HepG2 (cell line): ENCODE data around the gene GRIN2C. TPM values are rescaled to one million over a fixed set of nuclear protein-coding genes. Genes with fewer than 3 reads are reported as not detected.
A peak's percentile ranks its signal among the peaks of the same experiment; 100 is the strongest.

Experiments
- FOXK1 ChIP-seq: sonication (generic); formaldehyde crosslinking; IDR thresholded peaks from 2 replicates; pipeline ENCODE4 v1.4.0; 2020; ENCODE audit warnings: low read depth, missing genetic modification reagents, borderline replicate concordance
- HNF4G ChIP-seq, 2 experiments: sonication (generic) in 1 of 2; formaldehyde crosslinking in 1 of 2; IDR thresholded peaks; 2 replicates each; pipeline versions ENCODE4 v1.4.0 to v1.6.1; 2011 to 2020; ENCODE audit warnings: borderline replicate concordance in 2 of 2, low read depth in 2 of 2, mild to moderate bottlenecking in 2 of 2, low read length in 1 of 2, missing genetic modification reagents in 1 of 2, moderate library complexity in 1 of 2
- KAT2B ChIP-seq: fragments of 150-350 bp; IDR thresholded peaks from 2 replicates; pipeline ENCODE4 v1.6.1; 2014; ENCODE audit warnings: low read depth, low read length, borderline replicate concordance
- KAT7 ChIP-seq: IDR thresholded peaks from 2 replicates; pipeline ENCODE4 v1.6.1; 2018; ENCODE audit warnings: borderline replicate concordance, missing compliant biosample characterization
- MEF2D ChIP-seq: sonication (generic); formaldehyde crosslinking; IDR thresholded peaks from 2 replicates; pipeline ENCODE4 v1.5.1; 2020; ENCODE audit warnings: mild to moderate bottlenecking, missing genetic modification reagents
- PLRG1 ChIP-seq: fragments of 450-650 bp; conservative IDR thresholded peaks from 2 replicates; pipeline ENCODE4 v1.6.1; 2016
- RBM39 ChIP-seq: fragments of 200-400 bp; formaldehyde crosslinking; IDR thresholded peaks from one replicate; pipeline ENCODE4 v1.6.1; 2018; ENCODE audit warnings: antibody characterized with exemption, mild to moderate bottlenecking, low read depth, low read length; ENCODE audit not compliant: poor library complexity, severe bottlenecking
- SMAD3 ChIP-seq: sonication (generic); formaldehyde crosslinking; IDR thresholded peaks from 2 replicates; pipeline ENCODE4 v1.4.0; 2020; ENCODE audit warnings: missing genetic modification reagents
- SNAI1 ChIP-seq: sonication (generic); formaldehyde crosslinking; IDR thresholded peaks from 2 replicates; pipeline ENCODE4 v1.5.0; 2020; ENCODE audit warnings: mild to moderate bottlenecking, missing genetic modification reagents, borderline replicate concordance
- SOX5 ChIP-seq: IDR thresholded peaks from 2 replicates; pipeline ENCODE4 v1.6.1; 2016; ENCODE audit warnings: borderline replicate concordance
- ZNF264 ChIP-seq: sonication (generic); formaldehyde crosslinking; IDR thresholded peaks from 2 replicates; pipeline ENCODE4 v1.4.0; 2020; ENCODE audit warnings: missing genetic modification reagents
- polyA plus RNA-seq, 8 experiments: library from polyadenylated mRNA; depleted of rRNA in 3 of 8; stranded (reverse) in 7 of 8; unstranded in 1 of 8; fragments of >200 nt; fragmentation: Illumina TruSeq in 4 of 8; extraction: Trizol in 4 of 8; gene quantifications; 2 replicates each; pipeline versions ENCODE4 v1.2.1 to v1.2.3, GENCODE V29; 2011 to 2016; ENCODE audit warnings: low read depth in 4 of 8, missing spikeins in 1 of 8, mixed read lengths in 1 of 8; ENCODE audit not compliant: insufficient read depth in 1 of 8
- total RNA-seq, 5 experiments: library from RNA; depleted of rRNA; stranded (reverse); fragments of >200 nt; fragmentation: Illumina TruSeq; extraction: Trizol; gene quantifications; 2 replicates each; pipeline ENCODE4 v1.2.3, GENCODE V29; 2016; ENCODE audit warnings: low read depth in 1 of 5
- TF ChIP-seq, protein P1 (sequence below): sonication (generic); formaldehyde crosslinking; IDR thresholded peaks from 2 replicates; pipeline ENCODE4 v1.4.0; 2020; ENCODE audit warnings: missing genetic modification reagents
- TF ChIP-seq, protein P2 (sequence below): sonication (generic); formaldehyde crosslinking; IDR thresholded peaks from 2 replicates; pipeline ENCODE4 v1.4.0; 2020; ENCODE audit warnings: mild to moderate bottlenecking, missing genetic modification reagents
- TF ChIP-seq, protein P3 (sequence below): sonication (generic); formaldehyde crosslinking; IDR thresholded peaks from 2 replicates; pipeline ENCODE4 v1.5.0; 2020; ENCODE audit warnings: mild to moderate bottlenecking, missing genetic modification reagents

The GRIN2C gene
- total and polyA plus RNA-seq, 2 of the 13 experiments (the other 11 are each of a cell fraction or from before 2014, with no cell fraction given), result 0.03 to 0.11 TPM

DNA sequence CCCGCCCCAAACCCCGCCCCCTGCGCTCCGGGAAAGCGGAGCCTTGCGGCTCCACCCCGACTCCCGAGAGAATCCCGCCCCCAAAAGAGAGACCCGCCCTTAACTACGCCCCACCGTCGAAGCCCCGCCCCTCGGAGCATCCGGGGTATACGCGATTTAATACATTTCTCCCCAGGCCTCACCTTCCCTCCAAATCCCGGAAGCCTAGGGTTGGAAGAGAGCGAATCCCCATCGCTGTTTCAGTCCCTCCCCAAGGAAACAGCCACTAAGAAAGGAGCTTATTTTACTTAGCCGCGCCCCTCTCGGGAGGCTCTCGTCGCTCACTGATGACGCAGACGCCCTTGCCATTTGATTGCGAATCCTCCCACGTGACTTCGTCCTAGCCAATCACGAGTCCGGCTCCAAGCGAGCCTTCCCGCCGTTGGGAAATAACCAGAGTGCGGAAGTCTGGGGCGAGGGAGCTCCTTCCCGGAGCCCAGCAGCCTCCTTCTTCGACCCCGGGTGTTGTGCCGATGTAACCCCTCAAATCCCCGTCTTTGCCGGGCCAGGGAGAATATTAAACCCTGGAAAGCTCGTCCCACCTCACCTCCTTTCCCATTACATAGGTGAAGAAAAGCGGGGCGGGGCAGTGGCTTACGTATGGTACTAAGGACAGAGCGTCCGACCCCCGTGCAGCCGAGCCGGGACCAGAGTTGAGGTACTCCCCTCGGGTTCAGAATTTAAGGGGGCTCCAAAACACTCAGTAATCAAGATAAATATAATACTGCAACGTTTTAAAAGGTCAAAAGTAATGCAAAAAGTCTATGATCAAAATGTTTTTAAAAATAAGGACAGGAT lies 13.6 kb upstream of the GRIN2C start (continued):
- TF ChIP-seq FOXK1 (CRISPR knock-in tag) (peak; percentile 96), SOX5 (CRISPR knock-in tag) (no peak; the same call in 1 of the 2 replicates), SMAD3 (no peak; the same call in 1 of the 2 replicates), PLRG1 (no peak), ZNF264 (CRISPR knock-in tag) (no peak), KAT2B (no peak), SNAI1 (CRISPR knock-in tag) (peak; percentile 49; the same call in 1 of the 2 replicates), KAT7 (no peak), MEF2D (CRISPR knock-in tag) (no peak), HNF4G (IDR thresholded peaks at IDR 0.05; ENCODE audit: borderline replicate concordance, low read depth, low read length) (no peak), HNF4G (CRISPR knock-in tag; IDR thresholded peaks at IDR 0.05; ENCODE audit: borderline replicate concordance, low read depth) (no peak), RBM39 (peak; percentile 89)
- TF ChIP-seq, protein P1, sequence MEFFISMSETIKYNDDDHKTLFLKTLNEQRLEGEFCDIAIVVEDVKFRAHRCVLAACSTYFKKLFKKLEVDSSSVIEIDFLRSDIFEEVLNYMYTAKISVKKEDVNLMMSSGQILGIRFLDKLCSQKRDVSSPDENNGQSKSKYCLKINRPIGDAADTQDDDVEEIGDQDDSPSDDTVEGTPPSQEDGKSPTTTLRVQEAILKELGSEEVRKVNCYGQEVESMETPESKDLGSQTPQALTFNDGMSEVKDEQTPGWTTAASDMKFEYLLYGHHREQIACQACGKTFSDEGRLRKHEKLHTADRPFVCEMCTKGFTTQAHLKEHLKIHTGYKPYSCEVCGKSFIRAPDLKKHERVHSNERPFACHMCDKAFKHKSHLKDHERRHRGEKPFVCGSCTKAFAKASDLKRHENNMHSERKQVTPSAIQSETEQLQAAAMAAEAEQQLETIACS, result no peak
- TF ChIP-seq, protein P2, sequence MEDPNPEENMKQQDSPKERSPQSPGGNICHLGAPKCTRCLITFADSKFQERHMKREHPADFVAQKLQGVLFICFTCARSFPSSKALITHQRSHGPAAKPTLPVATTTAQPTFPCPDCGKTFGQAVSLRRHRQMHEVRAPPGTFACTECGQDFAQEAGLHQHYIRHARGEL, result no peak
- TF ChIP-seq, protein P3, sequence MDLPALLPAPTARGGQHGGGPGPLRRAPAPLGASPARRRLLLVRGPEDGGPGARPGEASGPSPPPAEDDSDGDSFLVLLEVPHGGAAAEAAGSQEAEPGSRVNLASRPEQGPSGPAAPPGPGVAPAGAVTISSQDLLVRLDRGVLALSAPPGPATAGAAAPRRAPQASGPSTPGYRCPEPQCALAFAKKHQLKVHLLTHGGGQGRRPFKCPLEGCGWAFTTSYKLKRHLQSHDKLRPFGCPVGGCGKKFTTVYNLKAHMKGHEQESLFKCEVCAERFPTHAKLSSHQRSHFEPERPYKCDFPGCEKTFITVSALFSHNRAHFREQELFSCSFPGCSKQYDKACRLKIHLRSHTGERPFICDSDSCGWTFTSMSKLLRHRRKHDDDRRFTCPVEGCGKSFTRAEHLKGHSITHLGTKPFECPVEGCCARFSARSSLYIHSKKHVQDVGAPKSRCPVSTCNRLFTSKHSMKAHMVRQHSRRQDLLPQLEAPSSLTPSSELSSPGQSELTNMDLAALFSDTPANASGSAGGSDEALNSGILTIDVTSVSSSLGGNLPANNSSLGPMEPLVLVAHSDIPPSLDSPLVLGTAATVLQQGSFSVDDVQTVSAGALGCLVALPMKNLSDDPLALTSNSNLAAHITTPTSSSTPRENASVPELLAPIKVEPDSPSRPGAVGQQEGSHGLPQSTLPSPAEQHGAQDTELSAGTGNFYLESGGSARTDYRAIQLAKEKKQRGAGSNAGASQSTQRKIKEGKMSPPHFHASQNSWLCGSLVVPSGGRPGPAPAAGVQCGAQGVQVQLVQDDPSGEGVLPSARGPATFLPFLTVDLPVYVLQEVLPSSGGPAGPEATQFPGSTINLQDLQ (CRISPR knock-in tag), result no peak
